NOMO-1 (cell line): Measurements from ENCODE around the gene NFE2L3.
"Not testable (repeated sequence)": the region's sequence is repeated elsewhere in the genome, so short reads cannot be mapped to it uniquely, and the experiment has no call there.

Experiments
- DNase-seq, 2 experiments: peaks; one replicate each; lab custom pipeline; 2025; ENCODE audit not compliant: unreplicated experiment in 2 of 2; lab: John Stamatoyannopoulos, UW

NFE2L3 gene

DNA sequence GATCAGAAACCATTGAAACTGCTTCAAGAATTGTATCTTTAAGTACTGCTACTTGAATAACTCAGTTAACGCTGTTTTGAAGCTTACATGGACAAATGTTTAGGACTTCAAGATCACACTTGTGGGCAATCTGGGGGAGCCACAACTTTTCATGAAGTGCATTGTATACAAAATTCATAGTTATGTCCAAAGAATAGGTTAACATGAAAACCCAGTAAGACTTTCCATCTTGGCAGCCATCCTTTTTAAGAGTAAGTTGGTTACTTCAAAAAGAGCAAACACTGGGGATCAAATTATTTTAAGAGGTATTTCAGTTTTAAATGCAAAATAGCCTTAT, 33.8 kb downstream of the NFE2L3 start:
- DNase-seq = no peak

DNA sequence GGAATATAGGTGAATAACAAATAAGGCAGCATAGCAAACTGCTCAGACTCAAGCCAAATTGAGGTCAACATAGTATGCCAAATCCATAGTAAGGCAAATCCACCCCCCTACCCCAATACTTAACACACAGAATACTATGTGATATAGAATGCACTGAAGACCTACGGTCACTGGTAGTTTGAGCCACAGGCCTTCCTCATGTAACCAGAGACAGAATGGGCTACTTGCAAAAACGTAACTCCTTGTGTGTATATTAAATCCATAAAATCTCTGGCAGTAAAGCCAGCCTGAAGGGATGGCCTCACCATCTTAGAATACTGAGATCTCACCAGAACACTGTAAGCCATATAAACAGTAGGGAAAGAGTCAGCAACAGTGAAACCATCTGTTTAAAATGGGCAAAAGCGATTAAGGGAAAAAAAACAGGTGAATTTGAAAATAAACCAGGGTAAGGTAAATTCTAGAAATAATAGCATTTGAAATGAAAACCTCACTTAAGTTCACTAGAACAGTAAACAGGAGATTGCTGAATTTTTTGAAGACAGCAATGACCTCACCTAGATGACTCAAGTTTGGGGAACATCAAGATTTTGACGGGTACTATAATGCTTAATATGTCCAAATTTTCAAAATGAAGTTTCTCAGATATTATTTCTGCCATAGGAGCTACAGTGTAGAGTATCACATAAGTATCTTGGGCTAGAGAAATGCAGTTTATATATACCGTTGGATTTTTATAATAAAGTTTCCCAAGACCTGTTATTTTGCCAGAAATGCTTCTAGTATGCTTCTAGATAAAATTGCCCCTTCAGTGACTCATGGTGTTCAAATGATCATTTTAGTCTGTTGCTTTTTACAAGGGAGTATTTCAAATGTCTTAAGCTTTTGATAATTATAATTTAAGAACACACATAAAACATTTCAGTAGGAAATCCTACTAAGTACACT, 34.6 kb downstream of the NFE2L3 start:
- DNase-seq = no peak

DNA sequence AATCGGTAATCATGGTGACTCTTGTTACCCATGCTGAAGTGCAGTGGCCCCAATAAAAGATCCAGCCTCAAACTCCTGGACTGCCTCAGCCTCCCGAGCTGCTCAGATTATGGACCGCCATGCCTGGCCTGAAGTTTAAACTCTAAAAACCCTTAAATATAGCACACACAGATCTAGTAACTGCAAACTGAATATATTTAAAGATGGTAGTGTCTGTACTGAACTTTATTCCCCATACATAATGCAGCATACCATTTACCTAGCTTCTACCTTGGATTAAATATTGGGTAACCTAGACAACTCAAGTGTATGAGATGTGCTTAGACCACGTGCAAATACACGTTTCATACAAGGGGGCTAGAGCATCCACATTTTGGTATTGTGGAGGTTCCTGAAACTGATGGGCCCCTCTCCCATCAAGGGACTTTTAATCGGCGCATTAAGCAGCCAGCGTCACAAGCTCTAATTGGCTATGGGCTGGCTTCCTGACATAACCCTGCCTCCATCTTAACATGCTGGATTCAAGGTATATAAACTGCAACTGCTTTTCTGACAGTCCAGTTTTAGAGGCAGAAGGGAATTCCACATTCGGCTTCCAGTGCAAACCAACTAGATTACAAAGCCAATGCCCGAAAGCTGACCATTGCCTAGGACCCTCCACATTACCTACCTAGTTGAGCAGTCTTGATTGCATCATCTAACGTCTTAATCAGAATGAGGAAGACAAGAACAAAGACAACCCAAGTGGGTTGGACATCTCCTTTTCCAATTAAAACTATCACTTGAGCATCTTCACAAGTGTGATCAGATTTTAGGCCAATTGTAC, 35.6 kb downstream of the NFE2L3 start:
- peak in 1 of 2 experiments; percentile 60 for DNase-seq

DNA sequence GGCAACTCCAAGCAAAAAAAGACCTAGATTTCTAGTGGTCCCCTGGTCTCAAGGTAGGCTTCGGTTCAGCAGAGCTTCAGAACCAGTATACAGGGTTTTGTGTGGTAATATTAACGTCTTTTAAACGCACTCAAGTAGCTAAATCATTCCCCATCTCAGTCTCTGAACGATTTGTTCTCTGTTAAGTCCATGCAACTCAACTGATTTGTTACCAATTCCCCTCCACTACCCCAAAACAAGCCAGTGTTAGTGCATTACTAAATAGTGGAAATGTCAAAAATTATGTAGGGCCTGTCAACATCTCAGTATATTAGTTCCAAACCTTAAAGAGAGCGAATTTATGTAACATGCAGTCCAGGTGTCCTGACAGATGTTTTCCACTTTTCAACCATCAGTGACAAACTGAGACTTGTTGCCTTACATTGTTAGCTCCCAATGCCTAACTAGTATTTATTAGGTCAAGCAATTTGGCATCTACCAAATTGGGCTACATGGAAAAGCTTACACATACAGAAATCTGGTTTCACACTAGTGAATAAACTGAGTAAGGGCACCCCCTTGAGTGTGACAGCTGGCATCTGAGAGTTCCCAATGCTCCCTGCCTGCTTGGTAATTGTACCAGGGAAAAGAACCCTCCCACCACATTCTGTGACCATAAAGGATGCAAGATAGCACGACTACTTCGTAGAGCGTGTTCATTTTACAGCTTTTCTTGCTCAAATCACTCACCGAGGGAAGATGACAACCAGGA, 36.4 kb downstream of the NFE2L3 start:
- DNase-seq = no peak

DNA sequence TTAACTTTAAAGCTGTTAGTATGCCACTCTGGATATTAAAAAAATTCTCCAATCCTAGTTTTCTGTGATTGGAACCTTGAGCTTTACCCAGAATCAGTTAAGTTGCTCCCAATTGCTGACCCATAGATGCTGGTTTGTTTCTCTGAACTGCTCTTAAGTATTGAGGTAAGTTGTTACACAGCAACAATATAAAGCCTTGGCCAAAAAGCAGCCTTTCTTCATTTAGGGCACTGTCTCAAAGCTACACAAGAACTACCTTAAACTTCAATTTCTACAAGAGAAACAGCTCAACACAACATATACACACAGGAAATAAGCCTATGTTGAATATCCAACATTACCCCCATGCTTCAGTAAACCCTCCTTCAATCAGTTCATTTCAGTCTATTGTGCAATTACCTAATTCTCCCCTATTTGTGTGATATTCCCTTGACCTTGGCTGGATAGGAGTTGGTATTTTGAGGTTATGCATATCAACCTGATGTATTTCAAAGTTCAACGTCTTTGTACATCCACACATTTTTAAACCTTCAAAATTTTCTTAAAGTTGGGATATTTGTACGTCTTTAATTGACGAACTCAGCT, 37.1 kb downstream of the NFE2L3 start:
- DNase-seq = no peak

DNA sequence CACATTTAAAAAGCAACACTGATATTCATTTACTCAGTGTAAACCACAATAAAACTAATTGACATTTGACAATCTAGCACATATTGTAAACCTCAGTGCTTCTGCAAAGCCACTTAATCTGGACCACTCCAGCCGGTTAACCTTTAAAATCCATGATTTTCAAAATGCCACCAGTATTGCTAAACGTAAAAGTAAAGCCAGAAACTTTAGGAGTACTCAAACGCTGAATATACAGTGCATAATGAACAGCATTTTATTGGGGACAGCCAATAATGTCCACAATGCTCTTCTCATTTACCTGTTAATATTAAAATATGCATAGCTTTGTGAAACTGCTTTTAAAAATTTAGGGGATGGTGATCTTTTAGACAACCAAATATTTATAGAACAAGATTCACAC, 37.7 kb downstream of the NFE2L3 start:
- DNase-seq = no peak

DNA sequence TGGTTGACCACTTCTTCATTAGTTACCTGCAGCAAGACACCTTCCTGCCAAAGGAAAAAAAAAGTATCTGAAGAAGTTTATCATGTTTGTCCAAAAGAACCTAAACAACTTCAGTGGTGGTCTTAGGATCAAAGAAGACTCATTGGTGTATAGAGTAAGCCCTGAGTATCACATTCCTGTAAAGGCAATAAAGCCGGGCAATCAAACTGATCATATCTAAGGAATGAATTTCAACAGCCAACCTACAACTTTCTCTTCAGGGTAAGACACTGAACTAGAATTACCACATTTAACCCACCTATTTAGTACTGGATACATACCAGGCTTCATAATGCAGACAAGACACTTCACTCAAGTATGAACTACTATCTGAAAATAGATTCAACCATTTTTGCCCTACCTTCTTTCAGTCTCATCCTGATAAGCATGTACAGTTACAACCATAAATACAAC, 38.4 kb downstream of the NFE2L3 start:
- no peak for DNase-seq

DNA sequence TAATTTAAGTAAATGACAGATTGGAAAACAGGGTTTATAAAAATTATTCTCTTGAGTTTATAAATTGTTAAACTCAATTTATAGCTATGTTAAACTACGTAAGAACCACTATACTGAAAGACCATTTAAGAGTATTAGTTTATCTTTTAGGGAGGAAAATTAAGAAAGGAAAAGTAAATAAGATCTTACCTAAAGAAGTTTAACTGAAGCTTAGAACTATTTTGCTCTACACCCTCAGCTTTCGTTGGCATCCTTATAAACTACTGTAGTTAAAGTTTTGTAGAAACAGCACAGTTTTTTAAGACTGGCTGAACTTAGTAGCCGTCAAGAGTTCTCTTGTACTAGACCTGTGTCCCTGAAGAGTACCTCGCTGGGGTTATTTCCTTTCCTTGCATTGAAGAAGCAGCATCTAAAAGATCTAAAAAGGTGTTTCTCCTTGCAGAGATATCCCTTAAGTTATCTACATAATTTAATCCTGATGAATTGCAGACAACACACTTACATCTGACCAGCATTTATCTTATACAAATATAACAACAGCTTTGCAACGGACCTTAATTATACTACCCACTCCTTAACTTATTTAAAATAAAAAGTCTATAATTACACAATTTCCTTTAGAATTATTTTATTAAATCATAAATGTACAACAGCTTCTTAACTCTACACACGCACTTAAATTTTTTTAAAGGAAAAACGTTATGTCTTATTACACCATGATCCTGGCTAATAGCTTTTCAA, 39.4 kb downstream of the NFE2L3 start:
- DNase-seq = no peak

DNA sequence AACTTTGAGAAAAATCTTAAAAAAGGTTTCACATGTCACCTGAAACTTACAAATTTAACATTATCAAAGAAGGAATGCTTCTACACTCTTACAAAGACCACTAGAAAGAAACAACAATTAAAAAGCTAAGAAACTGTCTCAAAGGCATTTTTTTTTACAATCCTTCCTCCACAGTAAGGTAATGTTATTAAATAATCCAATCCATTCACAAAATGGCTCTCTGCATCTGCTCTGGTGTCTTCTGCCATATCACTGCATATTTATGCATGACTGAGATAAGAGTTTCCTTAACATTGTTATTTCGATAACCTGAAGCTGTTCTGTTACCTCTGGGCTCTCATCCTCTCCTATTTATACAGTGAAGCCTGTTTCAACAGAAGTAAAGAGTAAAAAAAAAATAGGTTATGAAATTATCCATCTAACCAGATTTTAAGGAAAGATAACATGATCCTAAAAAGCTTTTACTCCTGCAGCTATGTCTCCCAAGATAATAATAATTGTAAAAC, 40.0 kb downstream of the NFE2L3 start:
- no peak for DNase-seq

DNA sequence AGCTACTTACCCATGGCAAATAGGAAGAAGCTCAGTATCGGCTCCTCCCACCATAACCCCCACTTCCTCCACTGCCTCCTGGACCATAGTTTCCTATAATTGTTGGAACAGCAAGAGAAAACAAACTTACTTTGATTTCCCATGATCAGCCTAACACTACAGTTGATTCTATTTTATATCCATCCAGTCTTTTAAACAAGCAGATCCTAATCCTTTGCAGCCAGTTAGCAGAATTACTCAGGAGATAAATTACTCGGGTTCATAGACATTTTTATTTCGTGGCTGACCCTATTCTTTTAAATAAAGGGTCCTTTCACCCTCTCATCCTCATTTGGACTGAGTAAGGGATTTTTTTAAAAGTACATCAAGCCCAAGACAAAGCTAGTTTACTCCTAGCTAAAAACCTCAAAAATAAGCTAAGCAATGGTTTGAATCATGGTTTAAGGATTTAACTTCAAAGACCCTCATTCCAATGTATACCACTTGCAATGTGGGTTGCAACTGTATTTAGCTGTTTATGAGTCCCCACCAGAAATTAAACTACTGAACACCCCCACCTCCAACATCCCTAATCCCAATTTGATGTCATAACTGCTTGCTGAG, 40.6 kb downstream of the NFE2L3 start:
- DNase-seq = no peak

DNA sequence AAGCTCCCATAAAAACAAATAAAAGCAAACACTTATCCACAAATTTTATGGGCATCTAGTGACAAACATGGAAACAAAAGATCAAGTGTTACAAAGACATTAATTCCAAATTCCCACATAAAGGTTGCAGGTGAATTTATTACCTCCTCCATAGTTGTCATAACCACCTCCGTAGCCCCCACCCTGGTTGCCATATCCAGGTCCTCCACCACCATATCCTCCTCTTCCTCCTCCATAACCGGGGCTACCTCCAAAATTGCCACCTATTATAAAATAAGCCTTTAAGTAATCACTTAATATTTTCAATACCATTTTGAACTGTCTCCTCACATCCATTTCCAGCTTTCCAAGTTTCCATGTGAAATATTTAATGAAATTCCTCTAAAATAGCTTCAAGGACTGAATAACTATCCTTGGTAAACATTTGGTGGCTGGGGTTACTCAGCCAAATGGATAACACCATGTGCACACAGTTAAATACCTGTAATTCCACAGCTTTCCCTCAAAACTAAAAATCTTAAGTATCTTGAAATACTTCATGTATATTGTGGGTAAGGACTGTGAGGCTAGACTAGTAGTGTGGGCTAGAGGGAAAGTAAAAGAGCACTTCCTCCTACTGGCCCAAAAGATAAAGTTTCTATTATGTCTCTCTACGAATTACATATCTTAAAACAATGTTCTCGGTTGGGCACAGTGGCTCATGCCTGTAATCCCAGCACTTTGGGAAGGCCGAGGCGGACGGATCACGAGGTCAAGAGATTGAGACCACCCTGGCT, 41.6 kb downstream of the NFE2L3 start:
- DNase-seq = no peak

DNA sequence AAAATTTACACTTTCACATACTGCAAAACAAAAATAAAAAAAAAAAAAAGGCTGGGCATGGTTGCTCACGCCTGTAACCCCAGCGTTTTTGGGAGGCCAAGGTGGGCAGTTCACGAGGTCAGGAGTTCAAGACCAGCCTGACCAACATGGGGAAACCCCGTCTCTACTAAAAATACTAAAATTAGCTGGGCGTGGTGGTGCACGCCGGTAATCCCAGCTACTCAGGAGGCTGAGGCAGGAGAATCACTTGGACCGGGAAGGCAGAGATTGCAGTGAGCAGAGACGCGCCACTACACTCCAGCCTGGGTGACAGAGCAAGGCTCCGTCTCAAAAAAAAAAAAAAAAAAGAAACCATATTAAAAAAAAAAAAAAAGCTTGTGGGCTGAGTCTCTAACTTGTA, 42.8 kb downstream of the NFE2L3 start:
- not testable (repeated sequence) for DNase-seq

DNA sequence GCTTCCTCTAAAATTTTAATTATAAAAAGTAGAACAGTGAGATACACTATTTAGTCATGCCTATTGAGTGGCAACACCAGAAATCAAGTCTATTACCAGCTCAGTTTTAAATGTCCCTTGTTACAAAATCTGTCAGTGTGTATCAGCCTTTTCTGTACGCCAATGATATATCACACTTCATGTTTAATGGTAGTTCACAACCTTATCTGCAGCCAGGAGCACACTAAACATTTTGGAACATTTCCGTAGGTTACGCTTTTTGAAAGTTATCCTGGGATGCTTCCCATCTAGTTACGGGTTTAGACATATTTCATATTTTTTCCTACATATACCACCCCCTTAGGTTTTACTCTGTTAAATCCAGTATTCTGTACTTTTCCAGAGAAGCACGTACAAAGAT, 43.2 kb downstream of the NFE2L3 start:
- DNase-seq = no peak

DNA sequence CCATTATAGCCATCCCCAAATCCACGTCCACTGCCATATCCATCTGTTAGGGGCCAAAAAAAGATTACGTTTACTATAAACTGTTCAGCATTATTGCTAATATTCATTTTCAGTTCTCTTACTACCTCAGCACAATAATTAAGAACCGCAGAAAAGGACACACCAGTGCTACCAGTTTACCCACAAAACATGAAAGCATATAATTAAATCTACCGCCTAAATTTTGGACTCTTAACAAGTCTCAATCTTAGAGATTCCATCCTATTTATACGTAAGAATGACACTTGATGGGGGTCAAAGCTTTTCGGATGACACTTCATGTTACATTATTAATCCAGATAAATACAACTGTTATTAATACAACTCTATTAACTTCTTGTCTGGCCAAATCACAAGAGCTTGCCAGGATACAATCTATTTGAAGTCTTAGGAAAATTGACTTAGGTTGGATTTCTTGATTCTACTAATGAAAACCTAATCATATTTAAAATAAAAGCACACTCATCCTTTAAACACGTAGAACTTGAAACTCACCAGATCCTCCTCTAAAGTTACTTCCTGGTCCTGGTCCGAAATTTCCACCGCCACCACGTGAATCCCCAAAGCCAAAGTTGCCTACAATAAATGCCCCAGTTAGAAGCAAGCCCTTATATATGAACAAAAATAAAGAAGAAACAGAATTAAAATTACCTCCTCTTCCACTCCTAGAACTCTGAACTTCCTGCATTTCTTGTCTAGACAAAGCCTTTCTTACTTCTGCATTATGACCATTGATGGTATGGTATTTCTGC, 44.1 kb downstream of the NFE2L3 start:
- DNase-seq = no peak

DNA sequence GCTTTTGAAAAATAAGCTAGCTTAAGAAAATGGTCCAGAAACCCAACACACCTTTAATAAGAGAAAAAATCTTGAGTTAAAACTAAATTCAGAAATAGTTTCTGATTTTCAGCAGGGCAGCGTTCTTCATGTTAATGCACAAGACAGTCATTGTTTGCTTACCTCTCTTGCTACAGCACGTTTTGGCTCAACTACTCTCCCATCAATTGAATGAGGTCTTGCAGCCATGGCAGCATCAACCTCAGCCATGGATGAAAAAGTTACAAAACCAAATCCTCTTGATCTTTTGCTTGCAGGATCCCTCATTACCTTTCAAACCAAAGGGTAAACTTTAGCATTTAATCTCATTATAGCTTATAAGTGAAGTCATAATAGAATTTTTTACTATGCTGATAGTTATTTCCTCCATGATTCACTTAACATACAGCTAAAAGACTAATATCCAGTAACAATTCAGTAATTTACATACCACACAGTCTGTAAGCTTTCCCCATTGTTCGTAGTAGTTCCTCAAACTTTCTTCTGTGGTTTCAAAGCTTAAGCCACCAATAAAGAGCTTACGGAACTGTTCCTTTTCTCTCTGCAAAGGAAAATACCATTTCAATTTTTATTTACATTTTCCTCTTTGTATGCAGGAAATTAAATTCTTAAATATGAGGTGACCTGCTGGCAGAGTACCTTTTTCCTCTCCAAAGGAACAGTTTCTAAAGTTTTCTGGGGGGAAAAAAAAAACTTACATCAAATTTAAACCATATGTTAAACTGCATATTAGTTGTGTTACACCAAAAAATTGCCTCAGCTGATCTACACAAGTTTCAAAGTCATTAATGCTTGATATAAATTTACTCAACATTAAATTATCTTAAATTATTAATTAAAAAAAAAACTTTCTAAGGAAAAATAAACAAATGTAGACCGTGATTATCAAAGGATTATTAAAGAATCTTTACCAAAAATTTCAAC, 45.4 kb downstream of the NFE2L3 start:
- peak; percentile 76 to 93 for DNase-seq

DNA sequence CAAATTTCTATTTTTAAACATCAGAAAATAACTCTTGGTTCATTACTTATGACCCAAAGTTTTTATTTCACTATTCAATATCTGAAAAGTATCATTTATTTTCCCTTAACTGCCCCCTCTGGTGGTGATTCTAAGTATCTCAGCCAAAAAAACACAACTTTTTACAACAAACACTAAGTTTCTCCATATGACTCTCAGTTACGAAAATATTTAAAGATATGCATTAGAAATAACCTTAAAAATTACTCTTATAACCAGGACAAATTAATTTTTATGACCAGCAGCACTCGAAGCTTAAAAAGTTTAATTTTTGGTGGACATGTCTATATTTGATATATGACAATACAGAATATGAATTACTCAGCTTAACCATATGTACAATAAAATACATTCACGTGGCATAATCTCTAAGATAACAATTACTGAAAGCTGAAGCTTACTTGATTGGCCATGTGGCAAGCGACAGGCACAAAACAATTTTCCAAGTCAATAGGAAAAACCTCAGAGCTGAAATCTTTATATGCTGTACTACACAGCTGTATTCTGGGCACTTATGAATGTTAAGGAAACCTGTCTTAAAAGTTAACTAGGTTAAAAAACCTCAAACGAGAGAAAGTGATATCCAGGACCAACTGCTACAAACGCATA, 46.3 kb downstream of the NFE2L3 start:
- peak in 1 of 2 experiments; percentile 62 for DNase-seq
